GM12892 (cell line): ENCODE data around the gene POLR2E.

Source experiments
- POLR2A ChIP-seq: IDR thresholded peaks from 2 replicates; pipeline ENCODE4 v1.6.1; 2011; ENCODE audit warnings: low read depth, low read length, control low read depth
- POLR2AphosphoS5 ChIP-seq: IDR thresholded peaks from 2 replicates; pipeline ENCODE4 v1.6.1; 2011; ENCODE audit warnings: low read depth, low read length, control low read depth
- TAF1 ChIP-seq: IDR thresholded peaks from 2 replicates; pipeline ENCODE4 v1.6.1; 2011; ENCODE audit warnings: low read depth, mild to moderate bottlenecking, control low read depth, low read length, borderline replicate concordance

DNA sequence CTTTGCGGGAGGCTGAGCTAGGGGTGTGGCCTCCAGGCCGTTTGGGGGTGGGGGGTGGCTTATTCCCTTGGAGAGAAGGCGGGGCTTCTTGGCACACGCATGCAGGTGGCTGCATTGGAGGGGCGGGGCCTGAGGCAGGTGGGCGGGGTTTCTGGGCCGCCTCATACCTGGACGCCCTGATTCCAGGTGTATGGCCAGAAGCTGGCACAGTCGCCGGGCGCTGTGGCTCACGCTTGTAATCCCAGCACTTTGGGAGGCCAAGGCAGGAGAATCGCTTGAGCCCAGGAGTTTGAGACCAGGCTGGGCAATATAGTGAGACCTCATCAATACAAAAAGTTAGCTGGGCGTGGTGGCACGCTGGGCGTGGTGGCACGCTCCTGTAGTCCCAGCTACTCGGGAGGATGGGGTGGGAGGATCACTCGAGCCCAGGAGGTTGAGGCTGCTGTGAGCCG is 47.5 kb downstream of the POLR2E start:
- TF ChIP-seq POLR2A, result no peak
- TF ChIP-seq POLR2AphosphoS5, result no peak
- no peak for TF ChIP-seq TAF1
